Endothelial cell of umbilical vein (primary cell): ENCODE data around the gene HAUS3. TPM values are rescaled to one million over a fixed set of nuclear protein-coding genes. Genes with fewer than 3 reads are reported as not detected.

ENCODE experiments used
- BruUV-seq: library from RNA; stranded (reverse); fragments of 400-500 nt; replicated peaks from 2 replicates; lab custom pipeline; 2021; lab: Mats Ljungman, UMichigan
- CTCF ChIA-PET: fragments of 300-600, 350-600 bp; sonication (Branson Sonifier 250); formaldehyde crosslinking; loops from one replicate; lab custom pipeline; 2021; ENCODE audit warnings: antibody characterized with exemption, inconsistent platforms; lab: Charles Lee
- POLR2A ChIA-PET: fragments of 300-600, 350-600 bp; sonication (Branson Sonifier 250); formaldehyde crosslinking; loops from one replicate; lab custom pipeline; 2021; ENCODE audit warnings: antibody characterized with exemption, inconsistent platforms; lab: Charles Lee
- DNase-seq: peaks from one replicate; pipeline ENCODE4 v3.0.0-alpha.2; 2011; ENCODE audit warnings: low read depth, low spot score
- FAIRE-seq: peaks from 2 replicates; lab custom pipeline; 2011; peaks lifted over from hg19 to GRCh38; lab: Jason Lieb, UNC
- H2AFZ ChIP-seq: 2 replicates; pipeline ENCODE4 v1.6.0; 2012; ENCODE audit warnings: low read depth, low read length, control low read depth, inconsistent platforms
- H3K27ac ChIP-seq: 2 replicates; pipeline ENCODE4 v1.5.1; 2011; ENCODE audit warnings: low read depth, mild to moderate bottlenecking, control low read depth, low read length, moderate library complexity; ENCODE audit not compliant: insufficient read depth
- H3K27me3 ChIP-seq, 2 experiments: 2 replicates each; pipeline versions ENCODE4 v1.6.0 to v1.6.1; 2011; ENCODE audit warnings: low read length in 2 of 2, mixed read lengths in 1 of 2; ENCODE audit not compliant: control insufficient read depth in 2 of 2, insufficient read depth in 2 of 2
- H3K36me3 ChIP-seq, 2 experiments: 2 replicates in 1 of 2; 3 replicates in 1 of 2; pipeline ENCODE4 v1.5.1; 2011; ENCODE audit warnings: low read length in 2 of 2, mild to moderate bottlenecking in 1 of 2, moderate library complexity in 1 of 2; ENCODE audit not compliant: control insufficient read depth in 2 of 2, insufficient read depth in 2 of 2; ENCODE audit errors: extremely low read depth in 1 of 2
- H3K4me1 ChIP-seq: 3 replicates; pipeline ENCODE4 v1.5.1; 2011; ENCODE audit warnings: mild to moderate bottlenecking, low read length; ENCODE audit not compliant: control insufficient read depth, insufficient read depth; ENCODE audit errors: extremely low read depth
- H3K4me2 ChIP-seq: 2 replicates; pipeline ENCODE4 v1.6.1; 2011; ENCODE audit warnings: low read length, control low read depth, mixed read lengths; ENCODE audit not compliant: insufficient read depth
- H3K4me3 ChIP-seq, 3 experiments: fragments of 200-600 bp in 1 of 3; sonication (generic), shearing (Covaris generic) in 1 of 3; replicated peaks in 1 of 3; 2 replicates each; pipeline ENCODE4 v1.5.1; 2011 to 2016; ENCODE audit warnings: control low read depth in 3 of 3, low read length in 3 of 3, mild to moderate bottlenecking in 2 of 3, inconsistent platforms in 1 of 3, low read depth in 1 of 3, moderate library complexity in 1 of 3; ENCODE audit not compliant: insufficient read depth in 1 of 3
- H3K79me2 ChIP-seq: 2 replicates; pipeline ENCODE4 v1.6.0; 2012; ENCODE audit warnings: low read length, inconsistent platforms; ENCODE audit not compliant: control insufficient read depth, insufficient read depth
- H3K9ac ChIP-seq: replicated peaks from 2 replicates; pipeline ENCODE3; 2011; ENCODE audit warnings: low read length, control low read depth; ENCODE audit not compliant: insufficient read depth; ENCODE audit errors: extremely low read depth
- H3K9me1 ChIP-seq: replicated peaks from 3 replicates; pipeline ENCODE4 v1.6.0; 2011; ENCODE audit warnings: mild to moderate bottlenecking, low read length; ENCODE audit not compliant: control insufficient read depth, insufficient read depth; ENCODE audit errors: extremely low read depth
- H3K9me3 ChIP-seq: replicated peaks from 2 replicates; pipeline ENCODE4 v1.5.1; 2012; ENCODE audit warnings: low read length, inconsistent platforms; ENCODE audit not compliant: control insufficient read depth, insufficient read depth
- H4K20me1 ChIP-seq: replicated peaks from 2 replicates; pipeline ENCODE3; 2011; ENCODE audit warnings: mild to moderate bottlenecking, low read length; ENCODE audit not compliant: control insufficient read depth, insufficient read depth; ENCODE audit errors: extremely low read depth
- CTCF ChIP-seq, 2 donors: IDR thresholded peaks; 1 replicate in 1 of 2; 2 replicates in 1 of 2; pipeline ENCODE4 v1.5.1; 2011; ENCODE audit warnings: low read length in 2 of 2, mild to moderate bottlenecking in 2 of 2, moderate library complexity in 2 of 2, control low read depth in 1 of 2, inconsistent platforms in 1 of 2, low read depth in 1 of 2; ENCODE audit not compliant: insufficient read depth in 1 of 2; ENCODE audit errors: extremely low read depth in 1 of 2
- EZH2 ChIP-seq: IDR thresholded peaks from 2 replicates; pipeline ENCODE4 v1.6.1; 2012; ENCODE audit warnings: borderline replicate concordance, low read depth, mild to moderate bottlenecking, moderate library complexity, low read length, inconsistent platforms; ENCODE audit not compliant: severe bottlenecking
- FOS ChIP-seq: IDR thresholded peaks from 2 replicates; pipeline ENCODE4 v1.6.1; 2011; ENCODE audit warnings: mild to moderate bottlenecking, low read length, moderate library complexity, borderline replicate concordance; ENCODE audit not compliant: insufficient read depth
- GATA2 ChIP-seq: IDR thresholded peaks from 2 replicates; pipeline ENCODE4 v1.7.0; 2011; ENCODE audit warnings: low read depth, mild to moderate bottlenecking, moderate library complexity, mixed read lengths, low read length; ENCODE audit not compliant: insufficient read length, insufficient read depth
- JUN ChIP-seq: IDR thresholded peaks from 2 replicates; pipeline ENCODE4 v1.6.1; 2011; ENCODE audit warnings: borderline replicate concordance, low read depth; ENCODE audit not compliant: insufficient read length, insufficient read depth
- MAX ChIP-seq: IDR thresholded peaks from 2 replicates; pipeline ENCODE4 v1.6.1; 2011; ENCODE audit not compliant: insufficient read depth, insufficient read length
- MYC ChIP-seq: IDR thresholded peaks from one replicate; pipeline ENCODE4 v1.6.1; 2011; ENCODE audit warnings: mild to moderate bottlenecking, low read depth, low read length
- POLR2A ChIP-seq: IDR thresholded peaks from 2 replicates; pipeline ENCODE4 v1.6.1; 2012; ENCODE audit warnings: low read depth, mild to moderate bottlenecking, control low read depth, low read length
- POLR2AphosphoS5 ChIP-seq: IDR thresholded peaks from 2 replicates; pipeline ENCODE4 v1.6.1; 2012; ENCODE audit warnings: low read depth, mild to moderate bottlenecking, control low read depth, low read length, moderate library complexity; ENCODE audit not compliant: insufficient read depth
- dilution Hi-C: fragments of 300-500 bp; cut with MboI; formaldehyde crosslinking; loops from one replicate; pipeline ENCODE4 v1.15.0; 2019; ENCODE audit warnings: low sequenced_read_pairs; ENCODE audit not compliant: extremely low pct_ligation_motif_present
- intact Hi-C: fragments of 100-400 bp; cut with micrococcal nuclease; formaldehyde crosslinking; loops from one replicate; pipeline ENCODE4 v1.10.0; 2022
- polyA plus RNA-seq, 4 experiments: library from polyadenylated mRNA; depleted of rRNA in 3 of 4; stranded (reverse) in 3 of 4; unstranded in 1 of 4; fragments of >200 nt; gene quantifications; 2 replicates each; pipeline versions ENCODE4 v1.2.1 to v1.2.3, GENCODE V29; 2011 to 2012; ENCODE audit warnings: missing spikeins in 1 of 4
- total RNA-seq: library from RNA; stranded (reverse); gene quantifications from 2 replicates; pipeline ENCODE4 v1.2.3, GENCODE V29; 2021

HAUS3 gene
- total and polyA plus RNA-seq, 2 donors (not counting 3 experiments of a cell fraction or from before 2014, with no cell fraction given) = 4.4 to 15.9 TPM

- intact Hi-C loops = no loop called here
- DNase-seq = no peak
- CTCF ChIA-PET = no interaction called here
Measured at GRCh38 chr4:2267320-2267811, 25.4 kb upstream of the HAUS3 start.

More at GRCh38 chr4:2267320-2267811, 25.4 kb upstream of the HAUS3 start:
- Histone ChIP-seq H3K4me1 (peaks cover 5% of the 10 kb centered on the region), H3K27ac (no peak overlapping the region), H3K27me3 (no peaks in the 10 kb centered on the region), H3K79me2 (no peaks in the 10 kb centered on the region), H3K9me3 (no peaks in the 10 kb centered on the region), H4K20me1 (no peaks in the 10 kb centered on the region), H3K9me1 (no peaks in the 10 kb centered on the region), H3K4me3 (no peak overlapping the region), H3K9ac (no peak overlapping the region), H3K36me3 (no peaks in the 10 kb centered on the region), H3K4me2 (no peak overlapping the region), H2AFZ (no peak overlapping the region)
- POLR2A ChIA-PET = no interaction called here
- BruUV-seq = no TSS peak
- no peak for TF ChIP-seq EZH2
- TF ChIP-seq FOS = no peak
- TF ChIP-seq POLR2A = no peak
- TF ChIP-seq GATA2 = no peak
- no peak for TF ChIP-seq CTCF (IDR thresholded peaks at IDR 0.05; ENCODE audit: extremely low read depth in 1 of 2, insufficient read depth in 1 of 2, low read depth in 1 of 2, low read length in 2 of 2)
- TF ChIP-seq POLR2AphosphoS5 = no peak
- TF ChIP-seq JUN = no peak
- TF ChIP-seq MAX = no peak
- TF ChIP-seq MYC = no peak
- FAIRE-seq = no peak
- dilution Hi-C loops = no loop called here
